Cerebellar cortex (tissue), 1 donor: ENCODE results near the gene PLCB2.

Experiments
- DNase-seq: peaks from one replicate; pipeline ENCODE4 v3.0.0-alpha.2; 2015; ENCODE audit warnings: low spot score

PLCB2 gene

GRCh38 chr15:40340038-40340739, 32.5 kb upstream of the PLCB2 start:
- DNase-seq, result no peak

- no peak for DNase-seq
Observed at GRCh38 chr15:40339621-40339945, 31.8 kb upstream of the PLCB2 start.

- no peak for DNase-seq
Observed at GRCh38 chr15:40338921-40339620, 31.3 kb upstream of the PLCB2 start.

- DNase-seq, result peak; percentile 73
Observed at GRCh38 chr15:40338041-40338657, 30.4 kb upstream of the PLCB2 start.

GRCh38 chr15:40337597-40337996, 29.9 kb upstream of the PLCB2 start:
- no peak for DNase-seq

- DNase-seq, result peak; percentile 57
Observed at GRCh38 chr15:40336744-40337122, 29.0 kb upstream of the PLCB2 start.

GRCh38 chr15:40335938-40336743, 28.4 kb upstream of the PLCB2 start:
- no peak for DNase-seq

GRCh38 chr15:40334941-40335795, 27.4 kb upstream of the PLCB2 start:
- DNase-seq, result no peak

- no peak for DNase-seq
Observed at GRCh38 chr15:40334541-40334940, 26.8 kb upstream of the PLCB2 start.

- DNase-seq, result peak; percentile 29
Observed at GRCh38 chr15:40333922-40334492, 26.3 kb upstream of the PLCB2 start.

GRCh38 chr15:40332113-40332781, 24.5 kb upstream of the PLCB2 start:
- peak; percentile 50 for DNase-seq

GRCh38 chr15:40331637-40332036, 23.9 kb upstream of the PLCB2 start:
- DNase-seq, result peak; percentile 71

- no peak for DNase-seq
Observed at GRCh38 chr15:40331026-40331425, 23.3 kb upstream of the PLCB2 start.

GRCh38 chr15:40330368-40330836, 22.7 kb upstream of the PLCB2 start:
- DNase-seq, result peak; percentile 34

GRCh38 chr15:40329804-40330203, 22.1 kb upstream of the PLCB2 start:
- no peak for DNase-seq

GRCh38 chr15:40328751-40329150, 21.0 kb upstream of the PLCB2 start:
- no peak for DNase-seq

GRCh38 chr15:40328176-40328575, 20.4 kb upstream of the PLCB2 start:
- no peak for DNase-seq

GRCh38 chr15:40327457-40327856, 19.7 kb upstream of the PLCB2 start:
- DNase-seq, result peak; percentile 31

GRCh38 chr15:40325700-40326099, 18.0 kb upstream of the PLCB2 start:
- no peak for DNase-seq

GRCh38 chr15:40325188-40325587, 17.5 kb upstream of the PLCB2 start:
- DNase-seq, result peak; percentile 69
